ENCODE data around the gene EPHA4. TPM values are rescaled to one million over a fixed set of nuclear protein-coding genes. Genes with fewer than 3 reads are reported as not detected.

EPHA4 gene
- total RNA-seq, 2 experiments from 2014 or later: 0.23 TPM; not detected in 1

DNA sequence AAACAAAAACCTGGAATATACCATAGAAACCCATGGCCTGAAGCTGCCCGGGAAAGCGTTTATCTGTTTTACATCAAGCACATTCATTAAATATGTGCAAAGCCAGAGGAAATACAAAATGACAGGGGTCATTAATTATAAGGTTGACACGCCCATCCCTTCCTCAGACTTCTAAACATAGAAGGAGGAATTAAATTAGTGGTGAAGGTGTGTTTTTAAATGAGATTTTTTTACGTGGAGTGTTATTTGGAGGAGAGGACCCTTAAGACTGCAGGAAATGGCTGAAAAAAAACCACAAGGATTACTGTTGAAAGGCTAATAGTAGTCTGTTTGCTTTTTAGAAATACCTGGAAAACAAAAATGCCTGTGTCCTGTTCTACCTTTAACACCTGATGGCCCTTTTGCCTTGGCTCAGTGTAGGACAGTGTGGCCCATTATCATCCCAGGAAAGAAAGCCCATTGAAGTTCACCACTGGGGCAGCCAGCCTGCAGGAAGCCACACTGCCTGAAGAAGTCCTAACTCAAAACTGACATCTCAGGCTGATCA is 123.2 kb downstream of the EPHA4 start:
- no peaks in the 10 kb centered on the region for H3K4me1 ChIP-seq (ENCODE audit: insufficient read depth, low read length, poor library complexity, severe bottlenecking)
- H3K9me2 ChIP-seq (ENCODE audit: insufficient read depth, low read length): no peaks in the 10 kb centered on the region
- H2AFZ ChIP-seq (ENCODE audit: low read length): no peak overlapping the region
- H4K20me1 ChIP-seq (ENCODE audit: insufficient read depth, low read length): no peaks in the 10 kb centered on the region
- H3K79me2 ChIP-seq (ENCODE audit: insufficient read depth, low read depth, low read length): no peaks in the 10 kb centered on the region
- CTCF ChIA-PET (ENCODE audit: unreplicated experiment): no interaction called here
- TF ChIP-seq, protein P1, sequence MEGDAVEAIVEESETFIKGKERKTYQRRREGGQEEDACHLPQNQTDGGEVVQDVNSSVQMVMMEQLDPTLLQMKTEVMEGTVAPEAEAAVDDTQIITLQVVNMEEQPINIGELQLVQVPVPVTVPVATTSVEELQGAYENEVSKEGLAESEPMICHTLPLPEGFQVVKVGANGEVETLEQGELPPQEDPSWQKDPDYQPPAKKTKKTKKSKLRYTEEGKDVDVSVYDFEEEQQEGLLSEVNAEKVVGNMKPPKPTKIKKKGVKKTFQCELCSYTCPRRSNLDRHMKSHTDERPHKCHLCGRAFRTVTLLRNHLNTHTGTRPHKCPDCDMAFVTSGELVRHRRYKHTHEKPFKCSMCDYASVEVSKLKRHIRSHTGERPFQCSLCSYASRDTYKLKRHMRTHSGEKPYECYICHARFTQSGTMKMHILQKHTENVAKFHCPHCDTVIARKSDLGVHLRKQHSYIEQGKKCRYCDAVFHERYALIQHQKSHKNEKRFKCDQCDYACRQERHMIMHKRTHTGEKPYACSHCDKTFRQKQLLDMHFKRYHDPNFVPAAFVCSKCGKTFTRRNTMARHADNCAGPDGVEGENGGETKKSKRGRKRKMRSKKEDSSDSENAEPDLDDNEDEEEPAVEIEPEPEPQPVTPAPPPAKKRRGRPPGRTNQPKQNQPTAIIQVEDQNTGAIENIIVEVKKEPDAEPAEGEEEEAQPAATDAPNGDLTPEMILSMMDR (conservative IDR thresholded peaks at IDR 0.05; ENCODE audit: low read length): no peak
- no peak for TF ChIP-seq EZH2phosphoT487 (IDR thresholded peaks at IDR 0.05; ENCODE audit: borderline replicate concordance, low read depth, low read length)
- POLR2A ChIA-PET: no interaction called here
- no TSS peak for BruUV-seq (replicated peaks)
- H3K4me3 ChIP-seq (ENCODE audit: low read depth, low read length, poor library complexity, severe bottlenecking): no peak overlapping the region
- no peak for DNase-seq (ENCODE audit: low spot score)
- H3K36me3 ChIP-seq (ENCODE audit: insufficient read depth, low read length): no peaks in the 10 kb centered on the region
- intact Hi-C loops (cut with micrococcal nuclease; ENCODE audit: unreplicated experiment): no loop called here
- no peak overlapping the region for H3K27ac ChIP-seq (ENCODE audit: low read depth, low read length, poor library complexity, severe bottlenecking)
- no peak overlapping the region for H3K4me2 ChIP-seq (ENCODE audit: low read length)
- H3K9me3 ChIP-seq (ENCODE audit: low read length): no peaks in the 10 kb centered on the region

- DNase-seq (ENCODE audit: low spot score): no peak
- no peak overlapping the region for H2AFZ ChIP-seq (ENCODE audit: low read length)
- H3K4me3 ChIP-seq (ENCODE audit: low read depth, low read length, poor library complexity, severe bottlenecking): no peak overlapping the region
- intact Hi-C loops (cut with micrococcal nuclease; ENCODE audit: unreplicated experiment): no loop called here
- TF ChIP-seq, protein P1 (conservative IDR thresholded peaks at IDR 0.05; ENCODE audit: low read length): no peak
- TF ChIP-seq EZH2phosphoT487 (IDR thresholded peaks at IDR 0.05; ENCODE audit: borderline replicate concordance, low read depth, low read length): no peak
- no peaks in the 10 kb centered on the region for H3K4me1 ChIP-seq (ENCODE audit: insufficient read depth, low read length, poor library complexity, severe bottlenecking)
- H4K20me1 ChIP-seq (ENCODE audit: insufficient read depth, low read length): no peaks in the 10 kb centered on the region
- H3K79me2 ChIP-seq (ENCODE audit: insufficient read depth, low read depth, low read length): no peaks in the 10 kb centered on the region
- no peaks in the 10 kb centered on the region for H3K36me3 ChIP-seq (ENCODE audit: insufficient read depth, low read length)
- H3K9me2 ChIP-seq (ENCODE audit: insufficient read depth, low read length): no peaks in the 10 kb centered on the region
- H3K9me3 ChIP-seq (ENCODE audit: low read length): no peaks in the 10 kb centered on the region
- POLR2A ChIA-PET: no interaction called here
- BruUV-seq (replicated peaks): no TSS peak
- H3K4me2 ChIP-seq (ENCODE audit: low read length): no peak overlapping the region
- CTCF ChIA-PET (ENCODE audit: unreplicated experiment): no interaction called here
- no peak overlapping the region for H3K27ac ChIP-seq (ENCODE audit: low read depth, low read length, poor library complexity, severe bottlenecking)
These were observed 123.9 kb downstream of the EPHA4 start for GRCh38 chr2:221448057-221448843.

GRCh38 chr2:221447310-221447709 is 124.8 kb downstream of the EPHA4 start:
- H3K36me3 ChIP-seq (ENCODE audit: insufficient read depth, low read length): no peaks in the 10 kb centered on the region
- no TSS peak for BruUV-seq (replicated peaks)
- no peak overlapping the region for H3K27ac ChIP-seq (ENCODE audit: low read depth, low read length, poor library complexity, severe bottlenecking)
- ChIA-PET CTCF (ENCODE audit: unreplicated experiment) (no interaction called here), POLR2A (interaction anchor here (0.6 kb wide), 2 partner anchors 158 to 1105 kb away, joined by 3 to 5 read pairs; no protein-coding TSS in a partner anchor)
- intact Hi-C loops (cut with micrococcal nuclease; ENCODE audit: unreplicated experiment): no loop called here
- no peaks in the 10 kb centered on the region for H4K20me1 ChIP-seq (ENCODE audit: insufficient read depth, low read length)
- no peaks in the 10 kb centered on the region for H3K79me2 ChIP-seq (ENCODE audit: insufficient read depth, low read depth, low read length)
- no peaks in the 10 kb centered on the region for H3K9me3 ChIP-seq (ENCODE audit: low read length)
- no peak overlapping the region for H3K4me2 ChIP-seq (ENCODE audit: low read length)
- H2AFZ ChIP-seq (ENCODE audit: low read length): no peak overlapping the region
- no peak for DNase-seq (ENCODE audit: low spot score)
- H3K4me1 ChIP-seq (ENCODE audit: insufficient read depth, low read length, poor library complexity, severe bottlenecking): no peaks in the 10 kb centered on the region
- H3K4me3 ChIP-seq (ENCODE audit: low read depth, low read length, poor library complexity, severe bottlenecking): no peak overlapping the region
- TF ChIP-seq, protein P1 (conservative IDR thresholded peaks at IDR 0.05; ENCODE audit: low read length): no peak
- TF ChIP-seq EZH2phosphoT487 (IDR thresholded peaks at IDR 0.05; ENCODE audit: borderline replicate concordance, low read depth, low read length): no peak
- H3K9me2 ChIP-seq (ENCODE audit: insufficient read depth, low read length): no peaks in the 10 kb centered on the region
